Testis (tissue), 2 donors: Measurements from ENCODE around the gene JCAD.

Source experiments
- CTCF ChIP-seq, 3 experiments: fragments of 450-650 bp in 2 of 3; fragments of 200-600 bp in 1 of 3; sonication (generic) in 1 of 3; IDR thresholded peaks; one replicate each; pipeline ENCODE4 v1.5.1; 2016 to 2019; ENCODE audit warnings: antibody characterized with exemption in 3 of 3, mild to moderate bottlenecking in 2 of 3, moderate library complexity in 1 of 3
- POLR2A ChIP-seq: fragments of 450-650 bp; IDR thresholded peaks from one replicate; pipeline ENCODE4 v1.6.1; 2017; ENCODE audit warnings: antibody characterized with exemption, mild to moderate bottlenecking, moderate library complexity

GRCh38 chr10:30036811-30037210, 22.6 kb downstream of the JCAD start:
- TF ChIP-seq CTCF (IDR thresholded peaks at IDR 0.05), result no peak
- TF ChIP-seq POLR2A, result no peak
